HCT116 (cell line): ENCODE results near the gene LNPEP. TPM values are rescaled to one million over a fixed set of nuclear protein-coding genes. Genes with fewer than 3 reads are reported as not detected.

Experiments used
- ATAC-seq: fragments of 200-7000 bp; cut with Tn5 transposase; 2 replicates; pipeline ENCODE4 v1.9.1; 2020; ENCODE audit warnings: mild to moderate bottlenecking, moderate library complexity
- BruUV-seq: library from RNA; stranded (reverse); fragments of 400-500 nt; replicated peaks from 2 replicates; lab custom pipeline; 2021; lab: Mats Ljungman, UMichigan
- CTCF ChIA-PET: fragments of 300-600 bp; sonication (Branson Sonifier 250); formaldehyde crosslinking; loops from one replicate; lab custom pipeline; 2021; ENCODE audit warnings: antibody characterized with exemption; lab: Charles Lee
- POLR2A ChIA-PET: fragments of 300-600, 350-600 bp; sonication (Branson Sonifier 250); formaldehyde crosslinking; loops from one replicate; lab custom pipeline; 2021; ENCODE audit warnings: antibody characterized with exemption; lab: Charles Lee
- RAD21 ChIA-PET, 2 experiments: fragments of 300-600 bp; sonication (Branson Sonifier 250); formaldehyde crosslinking; loops; one replicate each; lab custom pipeline; 2023; ENCODE audit warnings: low total read pairs in 2 of 2; ENCODE audit not compliant: uncharacterized antibody in 2 of 2, unreplicated experiment in 2 of 2, low non-redundant PET in 1 of 2; lab: Charles Lee
- DNase-seq: peaks from one replicate; pipeline ENCODE4 v3.0.0-alpha.2; 2010; ENCODE audit warnings: low read depth, low spot score
- H2AFZ ChIP-seq: fragments of 200-600 bp; shearing (Covaris generic), sonication (generic); 2 replicates; pipeline ENCODE4 v1.6.1; 2017; ENCODE audit warnings: low read depth, mixed run types, mixed read lengths, antibody characterized with exemption, low read length; ENCODE audit not compliant: poor library complexity, severe bottlenecking
- H3K27ac ChIP-seq: 2 replicates; pipeline ENCODE4 v1.5.1; 2012; ENCODE audit warnings: low read depth, low read length
- H3K27me3 ChIP-seq: fragments of 200-600 bp; sonication (generic); 2 replicates; pipeline ENCODE4 v1.6.1; 2016; ENCODE audit warnings: mixed run types, low read length, mixed read lengths; ENCODE audit not compliant: insufficient read depth
- H3K36me3 ChIP-seq, 2 experiments: fragments of 200-500 bp in 1 of 2; fragments of 200-600 bp in 1 of 2; sonication (Bioruptor generic) in 1 of 2; sonication (generic) in 1 of 2; 2 replicates each; pipeline versions ENCODE4 v1.5.1 to v1.6.1; 2014 to 2016; ENCODE audit warnings: low read length in 2 of 2, inconsistent platforms in 1 of 2, mixed read lengths in 1 of 2, mixed run types in 1 of 2; ENCODE audit not compliant: insufficient read depth in 2 of 2, control insufficient read depth in 1 of 2
- H3K4me1 ChIP-seq, 2 experiments: fragments of 200-600 bp in 1 of 2; sonication (generic) in 1 of 2; 2 replicates each; pipeline versions ENCODE4 v1.5.1 to v1.6.1; 2012 to 2017; ENCODE audit warnings: low read length in 2 of 2, inconsistent platforms in 1 of 2, mild to moderate bottlenecking in 1 of 2, mixed read lengths in 1 of 2, mixed run types in 1 of 2, moderate library complexity in 1 of 2; ENCODE audit not compliant: insufficient read depth in 2 of 2, control insufficient read depth in 1 of 2
- H3K4me2 ChIP-seq: fragments of 200-600 bp; sonication (generic); 2 replicates; pipeline ENCODE4 v1.6.1; 2017; ENCODE audit warnings: mixed run types, low read length, mixed read lengths
- H3K4me3 ChIP-seq, 2 experiments: fragments of 200-600 bp in 1 of 2; sonication (generic) in 1 of 2; replicated peaks in 1 of 2; 2 replicates each; pipeline ENCODE4 v1.5.1; 2011 to 2016; ENCODE audit warnings: low read length in 2 of 2, control low read depth in 1 of 2, low read depth in 1 of 2, mild to moderate bottlenecking in 1 of 2, mixed read lengths in 1 of 2, mixed run types in 1 of 2
- H3K79me2 ChIP-seq: fragments of 200-600 bp; sonication (generic); 2 replicates; pipeline ENCODE4 v1.6.1; 2017; ENCODE audit warnings: mild to moderate bottlenecking, mixed run types, low read length, moderate library complexity, mixed read lengths; ENCODE audit not compliant: insufficient read depth
- H3K9ac ChIP-seq: fragments of 200-600 bp; sonication (generic); 2 replicates; pipeline ENCODE4 v1.6.1; 2016; ENCODE audit warnings: low read length, mixed read lengths
- H3K9me2 ChIP-seq: fragments of 200-600 bp; sonication (generic), shearing (Covaris generic); 2 replicates; pipeline ENCODE4 v1.6.1; 2017; ENCODE audit warnings: mixed run types, mild to moderate bottlenecking, moderate library complexity; ENCODE audit not compliant: insufficient read depth
- H3K9me3 ChIP-seq, 2 experiments: fragments of 200-500 bp in 1 of 2; fragments of 200-600 bp in 1 of 2; sonication (Bioruptor generic) in 1 of 2; sonication (generic) in 1 of 2; 2 replicates each; pipeline ENCODE4 v1.6.1; 2014 to 2017; ENCODE audit warnings: low read length in 2 of 2, mixed read lengths in 2 of 2, inconsistent platforms in 1 of 2, low read depth in 1 of 2, mild to moderate bottlenecking in 1 of 2, mixed run types in 1 of 2, moderate library complexity in 1 of 2; ENCODE audit not compliant: control insufficient read depth in 1 of 2, insufficient read depth in 1 of 2
- H4K20me1 ChIP-seq: fragments of 200-600 bp; sonication (generic), shearing (Covaris generic); 2 replicates; pipeline ENCODE4 v1.6.1; 2017; ENCODE audit warnings: mixed run types, mild to moderate bottlenecking, moderate library complexity; ENCODE audit not compliant: insufficient read depth
- CBX3 ChIP-seq: IDR thresholded peaks from 2 replicates; pipeline ENCODE4 v1.6.1; 2012; ENCODE audit warnings: low read depth
- CTCF ChIP-seq, 3 experiments: fragments of 200-600 bp in 1 of 3; sonication (generic) in 1 of 3; IDR thresholded peaks in 2 of 3; conservative IDR thresholded peaks in 1 of 3; 2 replicates each; pipeline ENCODE4 v1.5.1; 2012 to 2017; ENCODE audit warnings: low read depth in 2 of 3, low read length in 2 of 3, antibody characterized with exemption in 1 of 3, borderline replicate concordance in 1 of 3, control low read depth in 1 of 3, mild to moderate bottlenecking in 1 of 3, mixed read lengths in 1 of 3, mixed run types in 1 of 3, moderate library complexity in 1 of 3; ENCODE audit not compliant: insufficient read depth in 1 of 3
- EGR1 ChIP-seq: IDR thresholded peaks from 2 replicates; pipeline ENCODE4 v1.6.1; 2012; ENCODE audit warnings: low read depth
- ELF1 ChIP-seq: IDR thresholded peaks from 2 replicates; pipeline ENCODE4 v1.6.1; 2012; ENCODE audit warnings: low read depth, borderline replicate concordance
- EZH2 ChIP-seq: fragments of 200-600 bp; sonication (generic); IDR thresholded peaks from 2 replicates; pipeline ENCODE4 v1.6.1; 2017; ENCODE audit warnings: antibody characterized with exemption, mixed run types
- POLR2A ChIP-seq: IDR thresholded peaks from 2 replicates; pipeline ENCODE4 v1.7.0; 2011; ENCODE audit warnings: borderline replicate concordance; ENCODE audit not compliant: insufficient read depth, insufficient read length; ENCODE audit errors: extremely low read depth
- POLR2AphosphoS5 ChIP-seq: IDR thresholded peaks from 2 replicates; pipeline ENCODE4 v1.6.1; 2011; ENCODE audit warnings: mild to moderate bottlenecking, low read depth, low read length, moderate library complexity
- SIN3A ChIP-seq: IDR thresholded peaks from 2 replicates; pipeline ENCODE4 v1.6.1; 2012; ENCODE audit warnings: low read depth
- TCF7L2 ChIP-seq: IDR thresholded peaks from 2 replicates; pipeline ENCODE4 v1.7.0; 2011; ENCODE audit warnings: borderline replicate concordance, inconsistent platforms; ENCODE audit not compliant: insufficient read depth, insufficient read length; ENCODE audit errors: extremely low read depth
- ZBTB33 ChIP-seq: IDR thresholded peaks from 2 replicates; pipeline ENCODE4 v1.6.1; 2011; ENCODE audit warnings: mild to moderate bottlenecking, low read length, moderate library complexity; ENCODE audit not compliant: insufficient replicate concordance; ENCODE audit errors: extremely low read depth
- ZFX ChIP-seq: fragments of 450-650 bp; IDR thresholded peaks from 2 replicates; pipeline ENCODE4 v1.6.1; 2017
- ZNF274 ChIP-seq: fragments of 200-500 bp; sonication (Bioruptor generic); IDR thresholded peaks from 2 replicates; pipeline ENCODE4 v1.6.1; 2014; ENCODE audit warnings: mild to moderate bottlenecking, low read depth, low read length, inconsistent platforms
- intact Hi-C: fragments of 100-400 bp; cut with micrococcal nuclease; formaldehyde crosslinking; loops from 2 replicates; pipeline ENCODE4 v1.10.0; 2022
- total RNA-seq: library from RNA; stranded (reverse); gene quantifications from one replicate; pipeline ENCODE4 v1.2.1, GENCODE V29; 2021; ENCODE audit not compliant: unreplicated experiment

The LNPEP gene
- total RNA-seq, 1 experiment from 2014 or later = 14.9 TPM

- Histone ChIP-seq H3K4me3 (no peak overlapping the region), H3K79me2 (no peaks in the 10 kb centered on the region), H3K27ac (no peak overlapping the region), H3K4me2 (no peak overlapping the region), H3K27me3 (no peaks in the 10 kb centered on the region), H2AFZ (no peak overlapping the region), H3K9me3 (no peaks in the 10 kb centered on the region), H3K9me2 (no peaks in the 10 kb centered on the region), H3K4me1 (no peaks in the 10 kb centered on the region), H3K9ac (no peak overlapping the region), H4K20me1 (no peaks in the 10 kb centered on the region), H3K36me3 (no peaks in the 10 kb centered on the region)
- no peak for DNase-seq
- no TSS peak for BruUV-seq
- intact Hi-C loops = no loop called here
- TF ChIP-seq POLR2AphosphoS5 = no peak
- TF ChIP-seq EZH2 = no peak
- TF ChIP-seq SIN3A = no peak
- TF ChIP-seq POLR2A = no peak
- ATAC-seq = no peak
- RAD21 ChIA-PET = no interaction called here
- POLR2A ChIA-PET = interaction anchor here (1.1 kb wide), 1 partner anchor 13 kb away, joined by 3 read pairs; the partner anchor contains the start of gene LNPEP
- CTCF ChIA-PET = no interaction called here
Observed at GRCh38 chr5:96922499-96923244, 13.2 kb upstream of the LNPEP start.

GRCh38 chr5:96924016-96924443 is 11.8 kb upstream of the LNPEP start:
- Histone ChIP-seq H3K27ac (no peak overlapping the region), H4K20me1 (no peaks in the 10 kb centered on the region), H3K4me2 (no peak overlapping the region), H3K4me1 (no peaks in the 10 kb centered on the region), H2AFZ (no peak overlapping the region), H3K79me2 (no peaks in the 10 kb centered on the region), H3K9me2 (no peaks in the 10 kb centered on the region), H3K4me3 (no peak overlapping the region), H3K9me3 (no peaks in the 10 kb centered on the region), H3K27me3 (no peaks in the 10 kb centered on the region), H3K9ac (no peak overlapping the region), H3K36me3 (no peaks in the 10 kb centered on the region)
- ChIA-PET POLR2A (no interaction called here), CTCF (no interaction called here), RAD21 (no interaction called here)
- TF ChIP-seq TCF7L2 (no peak), CTCF (IDR thresholded peaks at IDR 0.05 in 2 of 3, conservative IDR thresholded peaks at IDR 0.05 in 1 of 3; ENCODE audit: borderline replicate concordance in 1 of 3, insufficient read depth in 1 of 3, low read depth in 2 of 3, low read length in 2 of 3) (no peak), ELF1 (no peak), CBX3 (no peak), POLR2A (no peak), SIN3A (no peak), EZH2 (no peak), ZNF274 (no peak), ZBTB33 (no peak), ZFX (no peak), EGR1 (no peak)
- intact Hi-C loops = no loop called here
- DNase-seq = no peak
- no TSS peak for BruUV-seq
- ATAC-seq = no peak
